GM12878 (cell line): ENCODE results near the gene WASF1. TPM values are rescaled to one million over a fixed set of nuclear protein-coding genes. Genes with fewer than 3 reads are reported as not detected.

Experiments used
- ATAC-seq: fragments of 200-7000 bp; cut with Tn5 transposase; 3 replicates; pipeline ENCODE4 v1.9.1; 2020; ENCODE audit warnings: mild to moderate bottlenecking, moderate library complexity
- BruUV-seq: library from RNA; stranded (reverse); fragments of 400-500 nt; replicated peaks from 2 replicates; lab custom pipeline; 2021; lab: Mats Ljungman, UMichigan
- CTCF ChIA-PET: fragments of 300-600 bp; sonication (Branson Sonifier 250); formaldehyde crosslinking; extraction: SDS; loops from one replicate; lab custom pipeline; 2021; ENCODE audit warnings: inconsistent platforms; lab: Yijun Ruan, JAX
- POLR2A ChIA-PET: fragments of 350-600 bp; formaldehyde crosslinking; extraction: SDS; loops from one replicate; lab custom pipeline; 2021; ENCODE audit warnings: inconsistent platforms; lab: Charles Lee
- RAD21 ChIA-PET: fragments of 300-600 bp; sonication (Branson Sonifier 250); formaldehyde crosslinking; loops from one replicate; lab custom pipeline; 2023; ENCODE audit warnings: antibody characterized with exemption; ENCODE audit not compliant: unreplicated experiment; lab: Charles Lee
- SMC1A ChIA-PET: fragments of 300-600 bp; sonication (Branson Sonifier 250); formaldehyde crosslinking; loops from one replicate; lab custom pipeline; 2023; ENCODE audit not compliant: unreplicated experiment, uncharacterized antibody; lab: Charles Lee
- DNase-seq: peaks from one replicate; pipeline ENCODE4 v3.0.0-alpha.2; 2011; ENCODE audit warnings: low read depth, low spot score
- FAIRE-seq: peaks from 3 replicates; lab custom pipeline; 2011; peaks lifted over from hg19 to GRCh38; lab: Jason Lieb, UNC
- H2AFZ ChIP-seq: 2 replicates; pipeline ENCODE4 v1.6.0; 2011; ENCODE audit warnings: low read depth, low read length, control low read depth; ENCODE audit not compliant: control insufficient read depth
- H3K27ac ChIP-seq: 2 replicates; pipeline ENCODE4 v1.5.1; 2011; ENCODE audit warnings: control low read depth; ENCODE audit not compliant: control insufficient read depth, insufficient read depth
- H3K27me3 ChIP-seq, 2 experiments: replicated peaks in 1 of 2; 2 replicates each; pipeline versions ENCODE4 v1.6.0 to v1.6.1; 2011; ENCODE audit warnings: low read length in 1 of 2; ENCODE audit not compliant: control insufficient read depth in 2 of 2, insufficient read depth in 2 of 2
- H3K36me3 ChIP-seq, 2 experiments: 2 replicates each; pipeline ENCODE4 v1.5.1; 2011; ENCODE audit warnings: low read length in 1 of 2; ENCODE audit not compliant: control insufficient read depth in 2 of 2, insufficient read depth in 2 of 2
- H3K4me1 ChIP-seq: 2 replicates; pipeline ENCODE4 v1.6.1; 2011; ENCODE audit warnings: mild to moderate bottlenecking, low read length, moderate library complexity, mixed read lengths; ENCODE audit not compliant: control insufficient read depth, insufficient read depth
- H3K4me2 ChIP-seq: 2 replicates; pipeline ENCODE4 v1.6.0; 2011; ENCODE audit warnings: control low read depth; ENCODE audit not compliant: control insufficient read depth, insufficient read depth
- H3K4me3 ChIP-seq: fragments of 200-600 bp; sonication (generic); 2 replicates; pipeline ENCODE4 v1.5.1; 2016
- H3K79me2 ChIP-seq: 2 replicates; pipeline ENCODE4 v1.6.0; 2011; ENCODE audit warnings: low read length; ENCODE audit not compliant: control insufficient read depth, insufficient read depth
- H3K9ac ChIP-seq: 2 replicates; pipeline ENCODE4 v1.8.0; 2011; ENCODE audit warnings: low read length, control low read depth, mixed read lengths; ENCODE audit not compliant: control insufficient read depth, insufficient read depth
- H3K9me3 ChIP-seq: replicated peaks from 3 replicates; pipeline ENCODE4 v1.5.1; 2011; ENCODE audit warnings: mild to moderate bottlenecking, low read length; ENCODE audit not compliant: control insufficient read depth, insufficient read depth
- H4K20me1 ChIP-seq: 2 replicates; pipeline ENCODE4 v1.6.0; 2011; ENCODE audit not compliant: control insufficient read depth, insufficient read depth
- BRCA1 ChIP-seq: IDR thresholded peaks from 2 replicates; pipeline ENCODE4 v1.6.1; 2011; ENCODE audit warnings: low read depth, low read length, improper control_type of control experiment
- CTCF ChIP-seq, 3 experiments: IDR thresholded peaks in 2 of 3; conservative IDR thresholded peaks in 1 of 3; 2 replicates each; pipeline ENCODE4 v1.5.1; 2011; ENCODE audit warnings: low read depth in 3 of 3, low read length in 3 of 3, mild to moderate bottlenecking in 3 of 3, control low read depth in 2 of 3, moderate library complexity in 2 of 3, inconsistent platforms in 1 of 3, mixed read lengths in 1 of 3; ENCODE audit not compliant: control insufficient read depth in 2 of 3, insufficient read depth in 1 of 3; ENCODE audit errors: extremely low read depth in 1 of 3
- IKZF1 ChIP-seq: fragments of 450-650 bp; conservative IDR thresholded peaks from 2 replicates; pipeline ENCODE4 v1.6.1; 2017; ENCODE audit warnings: antibody characterized with exemption, mild to moderate bottlenecking
- IRF5 ChIP-seq: fragments of 450-650 bp; IDR thresholded peaks from 2 replicates; pipeline ENCODE4 v1.6.1; 2017; ENCODE audit warnings: borderline replicate concordance
- JUNB ChIP-seq: IDR thresholded peaks from 2 replicates; pipeline ENCODE4 v1.6.1; 2016; ENCODE audit warnings: antibody characterized with exemption, mild to moderate bottlenecking
- MXI1 ChIP-seq: fragments of 150-350 bp; IDR thresholded peaks from 2 replicates; pipeline ENCODE4 v1.6.1; 2011; ENCODE audit warnings: low read depth, mild to moderate bottlenecking, inconsistent platforms, low read length, improper control_type of control experiment
- MYB ChIP-seq: fragments of 150-350 bp; IDR thresholded peaks from 2 replicates; pipeline ENCODE4 v1.6.1; 2014; ENCODE audit warnings: mild to moderate bottlenecking, low read depth, low read length, borderline replicate concordance
- NBN ChIP-seq: fragments of 450-650 bp; IDR thresholded peaks from 2 replicates; pipeline ENCODE4 v1.6.1; 2016
- NR2C2 ChIP-seq: IDR thresholded peaks from 2 replicates; pipeline ENCODE4 v1.6.1; 2011; ENCODE audit warnings: borderline replicate concordance, low read depth; ENCODE audit not compliant: control insufficient read depth, insufficient read length
- PKNOX1 ChIP-seq: fragments of 450-650 bp; IDR thresholded peaks from 2 replicates; pipeline ENCODE4 v1.6.1; 2016; ENCODE audit warnings: mild to moderate bottlenecking
- POLR2A ChIP-seq: IDR thresholded peaks from 2 replicates; pipeline ENCODE4 v1.6.1; 2011; ENCODE audit warnings: low read depth, mild to moderate bottlenecking, low read length
- SMAD1 ChIP-seq: fragments of 450-650 bp; IDR thresholded peaks from 2 replicates; pipeline ENCODE4 v1.6.1; 2018; ENCODE audit warnings: mild to moderate bottlenecking, low read depth; ENCODE audit not compliant: partially characterized antibody
- USF1 ChIP-seq: IDR thresholded peaks from 2 replicates; pipeline ENCODE4 v1.6.1; 2011; ENCODE audit warnings: borderline replicate concordance, low read depth, mild to moderate bottlenecking, moderate library complexity, mixed read lengths, low read length; ENCODE audit not compliant: insufficient read depth; ENCODE audit errors: extremely low read length
- ZBTB4 ChIP-seq: fragments of 450-650 bp; formaldehyde crosslinking; IDR thresholded peaks from 2 replicates; pipeline ENCODE4 v1.4.0; 2022; ENCODE audit warnings: mild to moderate bottlenecking, moderate library complexity
- ZZZ3 ChIP-seq: IDR thresholded peaks from 2 replicates; pipeline ENCODE4 v1.6.1; 2011; ENCODE audit warnings: low read depth; ENCODE audit not compliant: control insufficient read depth, insufficient read length
- WGBS: methylation state at CpG from one replicate; pipeline ENCODE4 v1.1.6; 2016; ENCODE audit warnings: low lambda C conversion rate; ENCODE audit not compliant: insufficient replicate concordance, insufficient coverage; ENCODE audit errors: missing lambda C conversion rate; 5-methylcytosine and 5-hydroxymethylcytosine counted together
- in situ Hi-C: fragments of 300-500 bp; cut with MboI; formaldehyde crosslinking; loops from 9 replicates; pipeline ENCODE4 v1.14.3; 2018; ENCODE audit warnings: mixed read lengths
- intact Hi-C: fragments of 100-400 bp; cut with micrococcal nuclease; formaldehyde crosslinking; loops from one replicate; pipeline ENCODE4 v1.14.2; 2022; ENCODE audit not compliant: unreplicated experiment
- polyA plus RNA-seq, 11 experiments: library from polyadenylated mRNA; depleted of rRNA in 4 of 11; unstranded in 6 of 11; stranded (reverse) in 5 of 11; fragments of >200 nt; fragmentation: Nextera tagmentation in 4 of 11; fragmentation: Illumina TruSeq in 1 of 11; extraction: Ambion mirVana in 4 of 11; extraction: Trizol in 1 of 11; gene quantifications; 1 replicate in 1 of 11; 2 replicates in 10 of 11; pipeline versions ENCODE4 v1.2.1 to v1.2.3, GENCODE V29; 2011 to 2016; ENCODE audit warnings: inconsistent platforms in 2 of 11, missing spikeins in 2 of 11, low read depth in 1 of 11
- total RNA-seq, 4 experiments: library from RNA; depleted of rRNA in 3 of 4; stranded (reverse); fragments of >200 nt in 3 of 4; fragmentation: Illumina TruSeq in 1 of 4; extraction: Trizol in 1 of 4; gene quantifications; 2 replicates each; pipeline versions ENCODE4 v1.2.1 to v1.2.3, GENCODE V29; 2013 to 2021

Gene WASF1
- total and polyA plus RNA-seq, 10 of the 15 experiments (the other 5 are each of a cell fraction or from before 2014, with no cell fraction given): 1.3 to 10.2 (median 4.5) TPM

- TF ChIP-seq SMAD1 (no peak), NBN (no peak)
These were observed 90.1 kb downstream of the WASF1 start (continued) for GRCh38 chr6:110089323-110089722.

- no peaks in the 10 kb centered on the region for H3K36me3 ChIP-seq
- H3K27me3 ChIP-seq: no peaks in the 10 kb centered on the region; a peak in 1 of 4 replicates
- H3K9me3 ChIP-seq: no peaks in the 10 kb centered on the region
- CTCF ChIA-PET: interaction anchor here (1.0 to 1.5 kb wide), 4 partner anchors 9 to 48 kb away, joined by 3 to 5 read pairs (median 4); no protein-coding TSS in a partner anchor
- H3K27ac ChIP-seq: no peak overlapping the region
- BruUV-seq: no TSS peak
- ATAC-seq (no peak), DNase-seq (no peak), FAIRE-seq (peak; percentile 61)
- H3K4me2 ChIP-seq: no peak overlapping the region
- H3K79me2 ChIP-seq: no peaks in the 10 kb centered on the region
- SMC1A ChIA-PET: no interaction called here
- H2AFZ ChIP-seq: no peak overlapping the region
- RAD21 ChIA-PET: no interaction called here
- intact Hi-C loops (no loop called here), in situ Hi-C loops (no loop called here)
- H4K20me1 ChIP-seq: no peaks in the 10 kb centered on the region
- no peak overlapping the region for H3K4me3 ChIP-seq
- POLR2A ChIA-PET: no interaction called here
- H3K4me1 ChIP-seq: no peaks in the 10 kb centered on the region
- no peak overlapping the region for H3K9ac ChIP-seq
- WGBS: 61% methylated on average over 2 of the region's 2 CpGs
- TF ChIP-seq IRF5 (no peak), PKNOX1 (no peak), IKZF1 (no peak), MXI1 (no peak), ZBTB4 (no peak), NR2C2 (no peak), ZZZ3 (no peak), USF1 (no peak), JUNB (no peak), POLR2A (no peak), BRCA1 (no peak), CTCF (IDR thresholded peaks at IDR 0.05 in 2 of 3, conservative IDR thresholded peaks at IDR 0.05 in 1 of 3; ENCODE audit: control insufficient read depth in 2 of 3, extremely low read depth in 1 of 3, insufficient read depth in 1 of 3, low read depth in 3 of 3, low read length in 3 of 3) (no peak), MYB (no peak)
These were observed 94.2 kb downstream of the WASF1 start for GRCh38 chr6:110085285-110085684.
